Measurements from ENCODE around the gene ERC2. TPM values are rescaled to one million over a fixed set of nuclear protein-coding genes. Genes with fewer than 3 reads are reported as not detected.
A peak's percentile ranks its signal among the peaks of the same experiment; 100 is the strongest.

Gene ERC2
- total and polyA plus RNA-seq, 2 of the 8 experiments (the other 6 are each of a cell fraction or from before 2014, with no cell fraction given), result 16.4 to 22.8 TPM

- no peak overlapping the region for H3K9ac ChIP-seq (replicated peaks in 1 of 4; ENCODE audit: extremely low read depth in 1 of 4, low read depth in 3 of 4, low read length in 3 of 4)
- H3K27me3 ChIP-seq (replicated peaks in 1 of 4; ENCODE audit: control insufficient read depth in 3 of 4, extremely low read depth in 1 of 4, insufficient read depth in 3 of 4, low read length in 3 of 4), result no peaks in the 10 kb centered on the region
- no peak overlapping the region for H2BK120ac ChIP-seq (replicated peaks; ENCODE audit: low read depth, low read length)
- no peak overlapping the region for H3K27ac ChIP-seq (ENCODE audit: low read depth, low read length)
- H2BK12ac ChIP-seq (ENCODE audit: low read depth, low read length), result no peak overlapping the region
- 83% methylated on average over 1 of the region's 1 CpG; no CpG with 5 or more reads in 1 of the 2 experiments for WGBS, 2 experiments (ENCODE audit: extremely low coverage in 1 of 2, insufficient coverage in 1 of 2, insufficient read length in 1 of 2, insufficient replicate concordance in 2 of 2, low coverage in 1 of 2, low lambda C conversion rate in 2 of 2, missing lambda C conversion rate in 1 of 2)
- H3K4me3 ChIP-seq (ENCODE audit: extremely low read depth in 1 of 4, insufficient read depth in 2 of 4, low read depth in 3 of 4, low read length in 4 of 4), result no peak overlapping the region
- H3K14ac ChIP-seq (ENCODE audit: insufficient read length), result no peak overlapping the region
- ChIA-PET CTCF (ENCODE audit: partially characterized antibody) (interaction anchor here (0.7 to 1.0 kb wide), 4 partner anchors 14 to 214 kb away, joined by 3 read pairs; no protein-coding TSS in a partner anchor), POLR2A (ENCODE audit: partially characterized antibody) (no interaction called here)
- H4K20me1 ChIP-seq (replicated peaks in 1 of 2; ENCODE audit: control insufficient read depth in 1 of 2, insufficient read depth in 2 of 2, low read length in 2 of 2), result no peaks in the 10 kb centered on the region
- H3K18ac ChIP-seq (ENCODE audit: extremely low read depth, low read length), result no peak overlapping the region
- H3K4me2 ChIP-seq (ENCODE audit: insufficient read depth in 1 of 2, low read depth in 2 of 2, low read length in 2 of 2), result no peak overlapping the region
- H2BK5ac ChIP-seq (ENCODE audit: low read depth, low read length), result no peak overlapping the region
- no peaks in the 10 kb centered on the region for H3K36me3 ChIP-seq (ENCODE audit: control insufficient read depth in 2 of 4, insufficient read depth in 4 of 4, low read length in 3 of 4)
- DNase-seq (ENCODE audit: low read depth in 1 of 2, low spot score in 2 of 2), result no peak
- no peak overlapping the region for H2AK5ac ChIP-seq (ENCODE audit: low read depth, low read length)
- no peak overlapping the region for H2BK20ac ChIP-seq (ENCODE audit: low read length)
- no peak overlapping the region for H2AFZ ChIP-seq (ENCODE audit: low read length)
- no peak overlapping the region for H4K5ac ChIP-seq (ENCODE audit: insufficient read length, low read depth, low read length)
- no peak overlapping the region for H4K8ac ChIP-seq (ENCODE audit: extremely low read depth, insufficient read depth, low read length)
- peaks cover 0 to 4% (median 0%) of the 10 kb centered on the region in 4 experiments; a peak in 4 of 7 replicates for H3K4me1 ChIP-seq (replicated peaks in 1 of 4; ENCODE audit: control insufficient read depth in 3 of 4, insufficient read depth in 4 of 4, low read length in 3 of 4)
- no peak overlapping the region for H4K91ac ChIP-seq (replicated peaks; ENCODE audit: insufficient read length, low read length)
- H3K79me2 ChIP-seq (ENCODE audit: control insufficient read depth in 1 of 2, insufficient read depth in 2 of 2, low read length in 2 of 2), result no peaks in the 10 kb centered on the region
- H3K56ac ChIP-seq (replicated peaks; ENCODE audit: insufficient read length, low read depth, low read length), result no peak overlapping the region
- no peak overlapping the region for H2BK15ac ChIP-seq (ENCODE audit: low read length)
- H3K23me2 ChIP-seq (ENCODE audit: low read depth, low read length), result no peaks in the 10 kb centered on the region; the same call in 1 of the 2 replicates
- H3K79me1 ChIP-seq (ENCODE audit: low read depth, low read length), result no peaks in the 10 kb centered on the region
- H3K23ac ChIP-seq (ENCODE audit: insufficient read length), result no peak overlapping the region
- H3K4ac ChIP-seq (replicated peaks; ENCODE audit: insufficient read length, low read depth, low read length), result no peak overlapping the region
- no peak for FAIRE-seq
- 0 out of 2 replicates have a peak, but pooled peaks have one; percentile 5 for TF ChIP-seq TEAD4 (IDR thresholded peaks at IDR 0.05; ENCODE audit: low read depth, low read length)
- TF ChIP-seq SIN3A (conservative IDR thresholded peaks at IDR 0.05 in 1 of 2, IDR thresholded peaks at IDR 0.05 in 1 of 2; ENCODE audit: low read depth in 1 of 2, low read length in 2 of 2), result no peak
- H3K9me3 ChIP-seq (ENCODE audit: insufficient read depth in 2 of 2, low read depth in 1 of 2, low read length in 1 of 2), result no peaks in the 10 kb centered on the region
These were observed 749.7 kb downstream of the ERC2 start for GRCh38 chr3:55718521-55718921.

Data from H1 (cell line).